D721Med (cell line): ENCODE results near the gene C2orf49.

ENCODE experiments used
- DNase-seq: peaks from one replicate; pipeline ENCODE4 v3.0.0; 2011; ENCODE audit warnings: low spot score; ENCODE audit not compliant: insufficient read length
- FAIRE-seq: peaks from 2 replicates; lab custom pipeline; 2011; peaks lifted over from hg19 to GRCh38; lab: Jason Lieb, UNC
- CTCF ChIP-seq: IDR thresholded peaks from 2 replicates; pipeline ENCODE4 v1.5.1; 2012; ENCODE audit warnings: mild to moderate bottlenecking, control low read depth; ENCODE audit not compliant: insufficient read depth; ENCODE audit errors: missing control alignments

C2orf49 gene

GRCh38 chr2:105371156-105371555, 33.8 kb downstream of the C2orf49 start:
- DNase-seq: no peak
- no peak for FAIRE-seq
- no peak for TF ChIP-seq CTCF

GRCh38 chr2:105371810-105372209, 34.5 kb downstream of the C2orf49 start:
- FAIRE-seq: no peak

GRCh38 chr2:105373344-105373781, 36.0 kb downstream of the C2orf49 start:
- DNase-seq (no peak), FAIRE-seq (no peak)

More at GRCh38 chr2:105371810-105372209, 34.5 kb downstream of the C2orf49 start:
- no peak for TF ChIP-seq CTCF
- DNase-seq: no peak

GRCh38 chr2:105373895-105374401, 36.6 kb downstream of the C2orf49 start:
- FAIRE-seq (no peak), DNase-seq (no peak)
- TF ChIP-seq CTCF: no peak

More at GRCh38 chr2:105373344-105373781, 36.0 kb downstream of the C2orf49 start:
- TF ChIP-seq CTCF: no peak

- no peak for TF ChIP-seq CTCF
- no peak for FAIRE-seq
Observed at GRCh38 chr2:105375001-105375561, 37.7 kb downstream of the C2orf49 start.

GRCh38 chr2:105376010-105376409, 38.7 kb downstream of the C2orf49 start:
- TF ChIP-seq CTCF: no peak
- DNase-seq (no peak), FAIRE-seq (no peak)

More at GRCh38 chr2:105375001-105375561, 37.7 kb downstream of the C2orf49 start:
- DNase-seq: no peak

- no peak for DNase-seq
Observed at GRCh38 chr2:105376789-105377240, 39.5 kb downstream of the C2orf49 start.

More at GRCh38 chr2:105376789-105377240, 39.5 kb downstream of the C2orf49 start:
- no peak for TF ChIP-seq CTCF
- FAIRE-seq: no peak
